Upper lobe of right lung (tissue), 1 donor: ENCODE results near the gene MIER1. TPM values are rescaled to one million over a fixed set of nuclear protein-coding genes. Genes with fewer than 3 reads are reported as not detected.

Experiments
- ATAC-seq: fragments of 200-7000 bp; cut with Tn5 transposase; one replicate; pipeline ENCODE4 v1.9.1; 2020; ENCODE audit warnings: mild to moderate bottlenecking, moderate library complexity
- DNase-seq: peaks from one replicate; pipeline ENCODE4 v3.0.0-alpha.2; 2020
- H3K27ac ChIP-seq: fragments of 200-600 bp; one replicate; pipeline ENCODE4 v1.8.0; 2022
- H3K27me3 ChIP-seq: fragments of 200-600 bp; one replicate; pipeline ENCODE4 v1.8.0; 2022; ENCODE audit warnings: mild to moderate bottlenecking
- H3K36me3 ChIP-seq: fragments of 200-600 bp; one replicate; pipeline ENCODE4 v1.8.0; 2022
- H3K4me1 ChIP-seq: fragments of 200-600 bp; one replicate; pipeline ENCODE4 v1.8.0; 2022
- H3K4me3 ChIP-seq: fragments of 200-600 bp; one replicate; pipeline ENCODE4 v1.8.0; 2022; ENCODE audit warnings: mild to moderate bottlenecking
- H3K9me3 ChIP-seq: fragments of 200-600 bp; one replicate; pipeline ENCODE4 v1.8.0; 2022
- intact Hi-C: fragments of 100-400 bp; cut with DNase I; formaldehyde crosslinking; loops from one replicate; pipeline ENCODE4 v1.11.0; 2022
- total RNA-seq: library from RNA; stranded (reverse); fragmentation: NEBNext Ultra II Directional; extraction: Animal tissue kit (Norgen Biotek cat#: 25700); gene quantifications from one replicate; pipeline ENCODE4 v1.2.1, GENCODE V29; 2021
- TF ChIP-seq, protein P1 (sequence below): fragments of 200-600 bp; IDR thresholded peaks from one replicate; pipeline ENCODE4 v1.8.0; 2022; ENCODE audit warnings: antibody characterized with exemption
- donor health status: DM: no; HTN: yes; CAD: no; lungs with severe emphysema.

The MIER1 gene
- total RNA-seq, 1 donor from 2014 or later = 43.8 TPM

DNA sequence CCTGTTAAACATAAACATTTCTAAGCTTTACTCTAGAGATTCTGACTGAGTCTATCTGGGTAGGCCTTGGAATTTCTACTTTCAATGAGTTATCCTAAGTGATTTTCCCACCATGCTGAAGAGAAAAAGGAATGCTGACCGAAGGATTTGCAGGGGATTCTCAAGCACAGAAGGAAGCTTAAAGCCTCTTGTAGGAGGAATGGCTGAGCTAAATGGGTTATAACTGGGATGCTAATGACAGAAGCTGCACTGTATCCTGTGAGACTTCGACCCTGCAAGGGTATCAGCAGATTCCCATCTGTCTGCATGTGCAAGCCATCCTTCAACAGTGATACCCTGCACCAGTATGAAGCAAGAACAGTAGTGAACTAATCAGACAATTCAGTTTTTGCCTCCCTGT, 93.8 kb downstream of the MIER1 start:
- Histone ChIP-seq H3K36me3 (peaks cover 20% of the 10 kb centered on the region), H3K9me3 (no peaks in the 10 kb centered on the region), H3K27me3 (no peaks in the 10 kb centered on the region), H3K4me1 (no peaks in the 10 kb centered on the region), H3K4me3 (no peak overlapping the region), H3K27ac (no peak overlapping the region)
- ATAC-seq = no peak
- TF ChIP-seq, protein P1, sequence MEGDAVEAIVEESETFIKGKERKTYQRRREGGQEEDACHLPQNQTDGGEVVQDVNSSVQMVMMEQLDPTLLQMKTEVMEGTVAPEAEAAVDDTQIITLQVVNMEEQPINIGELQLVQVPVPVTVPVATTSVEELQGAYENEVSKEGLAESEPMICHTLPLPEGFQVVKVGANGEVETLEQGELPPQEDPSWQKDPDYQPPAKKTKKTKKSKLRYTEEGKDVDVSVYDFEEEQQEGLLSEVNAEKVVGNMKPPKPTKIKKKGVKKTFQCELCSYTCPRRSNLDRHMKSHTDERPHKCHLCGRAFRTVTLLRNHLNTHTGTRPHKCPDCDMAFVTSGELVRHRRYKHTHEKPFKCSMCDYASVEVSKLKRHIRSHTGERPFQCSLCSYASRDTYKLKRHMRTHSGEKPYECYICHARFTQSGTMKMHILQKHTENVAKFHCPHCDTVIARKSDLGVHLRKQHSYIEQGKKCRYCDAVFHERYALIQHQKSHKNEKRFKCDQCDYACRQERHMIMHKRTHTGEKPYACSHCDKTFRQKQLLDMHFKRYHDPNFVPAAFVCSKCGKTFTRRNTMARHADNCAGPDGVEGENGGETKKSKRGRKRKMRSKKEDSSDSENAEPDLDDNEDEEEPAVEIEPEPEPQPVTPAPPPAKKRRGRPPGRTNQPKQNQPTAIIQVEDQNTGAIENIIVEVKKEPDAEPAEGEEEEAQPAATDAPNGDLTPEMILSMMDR = no peak
- intact Hi-C loops = no loop called here
- DNase-seq = no peak

DNA sequence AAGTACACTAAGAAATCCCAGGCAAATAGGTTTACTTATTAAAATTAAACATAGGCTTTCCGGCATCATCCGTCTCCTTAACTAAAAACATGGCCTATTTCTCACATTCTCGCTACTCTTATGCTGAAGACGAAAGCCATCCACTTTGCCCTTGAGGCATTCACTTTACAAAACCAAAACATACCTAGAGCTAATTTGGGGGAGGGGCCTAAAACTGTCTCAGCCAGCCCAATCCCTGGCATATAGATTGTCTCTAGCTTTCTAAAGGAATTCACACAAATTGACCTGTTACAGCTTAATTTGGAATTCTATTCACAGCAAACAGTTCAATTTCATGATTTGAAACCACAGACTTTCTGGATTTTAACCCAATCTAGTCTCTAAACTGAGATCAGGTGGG, 94.3 kb downstream of the MIER1 start:
- no peaks in the 10 kb centered on the region for H3K9me3 ChIP-seq
- no peak overlapping the region for H3K27ac ChIP-seq
- no peak overlapping the region for H3K4me3 ChIP-seq
- no peaks in the 10 kb centered on the region for H3K4me1 ChIP-seq
- peaks cover 20% of the 10 kb centered on the region for H3K36me3 ChIP-seq
- TF ChIP-seq, protein P1 = no peak
- intact Hi-C loops = no loop called here
- ATAC-seq (no peak), DNase-seq (no peak)
- no peaks in the 10 kb centered on the region for H3K27me3 ChIP-seq

DNA sequence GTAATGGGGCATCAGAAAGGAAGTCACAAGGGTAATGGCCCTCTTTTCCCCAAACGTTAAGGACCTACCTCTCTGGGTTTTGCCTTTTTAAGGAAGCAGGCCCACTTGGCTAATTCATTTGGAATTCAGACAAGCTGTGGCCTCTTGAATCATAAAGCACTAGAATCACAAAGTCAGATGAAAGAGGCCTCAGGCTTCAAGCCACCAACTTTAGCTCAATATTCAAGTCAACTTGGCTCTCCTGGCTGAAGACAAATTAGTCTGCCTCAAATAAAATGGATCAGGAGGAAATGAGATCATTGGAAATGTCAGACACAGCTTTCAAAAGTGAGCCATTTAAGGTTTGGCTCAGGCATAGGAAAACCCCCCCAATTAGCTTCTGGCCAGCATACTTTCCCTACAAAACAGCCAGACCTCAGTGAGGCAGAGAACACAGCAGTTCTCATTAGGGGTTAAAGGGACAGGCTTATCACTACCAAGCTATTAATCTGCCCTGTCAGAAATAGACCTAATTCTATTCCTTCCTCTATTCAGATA, 94.9 kb downstream of the MIER1 start:
- ATAC-seq = no peak
- DNase-seq = no peak
- intact Hi-C loops = no loop called here

DNA sequence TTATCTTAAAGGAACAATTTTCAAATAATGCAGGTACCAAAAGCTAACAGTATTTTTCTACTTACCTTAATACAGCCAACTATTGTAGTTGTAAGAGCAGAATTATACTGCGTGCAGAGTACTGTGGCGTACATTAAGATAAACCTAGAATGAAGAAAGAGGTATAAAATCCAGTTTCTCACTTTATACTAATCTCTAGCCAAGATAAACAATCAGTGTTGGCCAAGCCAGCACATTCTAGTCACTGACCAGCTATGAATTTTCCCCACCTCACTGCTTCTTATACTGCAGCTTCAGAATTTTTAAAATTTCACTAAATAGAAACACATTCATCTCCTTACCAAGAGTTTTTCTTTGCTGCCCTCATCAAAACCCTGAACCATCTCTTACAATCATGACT, 95.5 kb downstream of the MIER1 start:
- no peaks in the 10 kb centered on the region for H3K27me3 ChIP-seq
- no peaks in the 10 kb centered on the region for H3K4me1 ChIP-seq
- TF ChIP-seq, protein P1 = no peak
- H3K36me3 ChIP-seq = peaks cover 20% of the 10 kb centered on the region
- DNase-seq = no peak
- no peak for ATAC-seq
- no peak overlapping the region for H3K27ac ChIP-seq
- H3K4me3 ChIP-seq = no peak overlapping the region
- no peaks in the 10 kb centered on the region for H3K9me3 ChIP-seq
- intact Hi-C loops = no loop called here

More for the DNA sequence above, 94.9 kb downstream of the MIER1 start:
- Histone ChIP-seq H3K4me3 (no peak overlapping the region), H3K4me1 (no peaks in the 10 kb centered on the region), H3K27me3 (no peaks in the 10 kb centered on the region), H3K36me3 (peaks cover 20% of the 10 kb centered on the region), H3K9me3 (no peaks in the 10 kb centered on the region), H3K27ac (no peak overlapping the region)
- TF ChIP-seq, protein P1 = no peak

DNA sequence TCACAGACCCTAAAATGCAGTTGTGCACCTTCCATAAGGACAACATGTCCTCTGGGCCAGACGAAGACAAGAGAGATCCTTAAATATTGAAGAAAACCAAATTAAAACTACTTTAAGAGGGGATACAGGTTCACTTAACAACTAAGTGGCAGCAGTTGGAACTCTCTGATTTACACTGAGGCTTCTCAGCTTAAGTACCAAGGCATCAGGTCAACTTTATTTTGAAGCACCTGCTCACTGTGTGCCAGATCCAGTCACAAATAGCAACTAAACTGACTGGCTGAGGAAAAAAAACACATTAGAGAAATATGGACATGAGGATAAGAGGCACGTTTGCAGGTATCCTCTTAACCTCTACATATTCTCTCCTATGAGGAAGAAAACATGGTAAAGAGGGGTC, 96.0 kb downstream of the MIER1 start:
- intact Hi-C loops = no loop called here
- Histone ChIP-seq H3K9me3 (no peaks in the 10 kb centered on the region), H3K4me1 (no peaks in the 10 kb centered on the region), H3K27ac (no peak overlapping the region), H3K4me3 (no peak overlapping the region), H3K36me3 (peaks cover 20% of the 10 kb centered on the region), H3K27me3 (no peaks in the 10 kb centered on the region)
- DNase-seq = no peak
- TF ChIP-seq, protein P1 = no peak
- ATAC-seq = no peak

DNA sequence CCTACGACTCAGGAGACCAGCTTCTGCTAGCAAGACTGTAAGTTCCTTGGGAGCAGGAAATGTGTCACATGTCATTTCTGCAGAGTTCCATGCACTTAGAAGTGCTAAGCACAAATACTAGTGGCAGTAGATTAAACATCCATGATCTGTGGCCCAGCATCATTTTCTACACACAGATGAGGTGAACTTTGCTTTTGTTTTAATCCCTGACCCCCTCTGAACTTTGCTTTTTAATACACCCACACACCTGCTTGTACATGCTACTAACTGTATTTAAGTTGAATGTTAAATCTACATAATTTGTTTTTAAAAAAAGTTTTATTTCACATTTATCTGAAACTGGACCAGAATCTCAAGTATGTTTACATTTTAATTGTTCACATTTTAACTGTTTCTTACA, 104.7 kb downstream of the MIER1 start:
- Histone ChIP-seq H3K4me1 (no peaks in the 10 kb centered on the region), H3K4me3 (no peak overlapping the region), H3K27ac (no peak overlapping the region), H3K9me3 (no peaks in the 10 kb centered on the region), H3K27me3 (no peaks in the 10 kb centered on the region), H3K36me3 (peaks cover 7% of the 10 kb centered on the region)
- DNase-seq (no peak), ATAC-seq (no peak)
- TF ChIP-seq, protein P1 = no peak
- intact Hi-C loops = no loop called here
